Measurements from ENCODE around the gene CIBAR2. TPM values are rescaled to one million over a fixed set of nuclear protein-coding genes. Genes with fewer than 3 reads are reported as not detected.

CIBAR2 gene
- total RNA-seq, 1 donor from 2014 or later: not detected

DNA sequence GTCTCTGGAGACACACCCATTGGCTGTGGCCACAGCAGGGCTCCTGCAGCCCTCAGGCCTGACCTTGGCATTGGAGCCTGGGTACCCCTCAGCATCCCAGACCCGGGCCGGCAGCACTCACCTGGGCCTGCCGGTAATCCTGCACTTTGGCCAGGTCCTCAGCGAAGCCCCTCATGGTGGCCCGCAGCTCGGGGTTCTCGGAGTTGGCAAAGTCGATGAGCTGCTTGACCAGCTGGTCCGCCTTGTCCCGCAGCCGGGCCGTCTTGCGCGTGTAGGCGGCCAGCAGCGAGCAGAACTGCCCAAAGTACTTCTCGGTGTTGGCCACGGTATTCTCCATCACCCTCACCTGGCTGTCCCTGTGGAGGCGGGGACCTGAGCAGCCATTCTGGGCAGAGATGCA, 2.2 kb downstream of the CIBAR2 start:
- Histone ChIP-seq H3K4me3 (no peak overlapping the region), H3K9me3 (replicated peaks) (no peaks in the 10 kb centered on the region), H3K27me3 (ENCODE audit: low read depth) (peaks cover 5% of the 10 kb centered on the region), H3K27ac (replicated peaks) (no peak overlapping the region), H3K4me1 (peaks cover 5% of the 10 kb centered on the region), H3K36me3 (no peaks in the 10 kb centered on the region)
- intact Hi-C loops (cut with micrococcal nuclease): loop anchor here (10.0 kb wide), 1 partner anchor 125 kb away; no protein-coding TSS in a partner anchor
- TF ChIP-seq, protein P1, sequence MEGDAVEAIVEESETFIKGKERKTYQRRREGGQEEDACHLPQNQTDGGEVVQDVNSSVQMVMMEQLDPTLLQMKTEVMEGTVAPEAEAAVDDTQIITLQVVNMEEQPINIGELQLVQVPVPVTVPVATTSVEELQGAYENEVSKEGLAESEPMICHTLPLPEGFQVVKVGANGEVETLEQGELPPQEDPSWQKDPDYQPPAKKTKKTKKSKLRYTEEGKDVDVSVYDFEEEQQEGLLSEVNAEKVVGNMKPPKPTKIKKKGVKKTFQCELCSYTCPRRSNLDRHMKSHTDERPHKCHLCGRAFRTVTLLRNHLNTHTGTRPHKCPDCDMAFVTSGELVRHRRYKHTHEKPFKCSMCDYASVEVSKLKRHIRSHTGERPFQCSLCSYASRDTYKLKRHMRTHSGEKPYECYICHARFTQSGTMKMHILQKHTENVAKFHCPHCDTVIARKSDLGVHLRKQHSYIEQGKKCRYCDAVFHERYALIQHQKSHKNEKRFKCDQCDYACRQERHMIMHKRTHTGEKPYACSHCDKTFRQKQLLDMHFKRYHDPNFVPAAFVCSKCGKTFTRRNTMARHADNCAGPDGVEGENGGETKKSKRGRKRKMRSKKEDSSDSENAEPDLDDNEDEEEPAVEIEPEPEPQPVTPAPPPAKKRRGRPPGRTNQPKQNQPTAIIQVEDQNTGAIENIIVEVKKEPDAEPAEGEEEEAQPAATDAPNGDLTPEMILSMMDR (IDR thresholded peaks at IDR 0.05; ENCODE audit: borderline replicate concordance): no peak
- no peak for DNase-seq

DNA sequence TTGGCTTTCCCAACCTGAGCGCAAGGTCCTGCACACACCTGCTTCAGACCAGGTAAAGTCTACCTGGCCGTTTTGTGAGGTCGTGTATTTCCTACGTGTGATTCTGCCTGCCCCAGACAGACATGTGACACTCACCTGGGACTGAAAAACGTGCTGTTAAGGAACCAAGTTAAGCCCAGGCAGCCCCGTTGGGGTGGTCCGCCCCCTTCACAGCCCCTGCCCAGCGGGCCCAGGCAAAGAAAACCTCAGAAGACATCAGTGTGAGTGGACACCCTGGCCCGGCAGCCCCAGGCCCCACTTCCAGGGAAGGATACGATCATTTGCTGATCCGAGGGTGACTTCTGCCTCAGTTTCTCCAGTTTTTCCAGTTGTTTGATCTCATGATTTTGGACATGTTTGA, 4.7 kb downstream of the CIBAR2 start:
- TF ChIP-seq, protein P1 (IDR thresholded peaks at IDR 0.05; ENCODE audit: borderline replicate concordance): no peak
- intact Hi-C loops (cut with micrococcal nuclease): no loop called here
- H3K27ac ChIP-seq (replicated peaks): no peak overlapping the region
- H3K9me3 ChIP-seq (replicated peaks): no peaks in the 10 kb centered on the region
- DNase-seq: no peak
- peaks cover 5% of the 10 kb centered on the region for H3K27me3 ChIP-seq (ENCODE audit: low read depth)
- no peaks in the 10 kb centered on the region for H3K4me1 ChIP-seq
- H3K36me3 ChIP-seq: no peaks in the 10 kb centered on the region
- no peak overlapping the region for H3K4me3 ChIP-seq

DNA sequence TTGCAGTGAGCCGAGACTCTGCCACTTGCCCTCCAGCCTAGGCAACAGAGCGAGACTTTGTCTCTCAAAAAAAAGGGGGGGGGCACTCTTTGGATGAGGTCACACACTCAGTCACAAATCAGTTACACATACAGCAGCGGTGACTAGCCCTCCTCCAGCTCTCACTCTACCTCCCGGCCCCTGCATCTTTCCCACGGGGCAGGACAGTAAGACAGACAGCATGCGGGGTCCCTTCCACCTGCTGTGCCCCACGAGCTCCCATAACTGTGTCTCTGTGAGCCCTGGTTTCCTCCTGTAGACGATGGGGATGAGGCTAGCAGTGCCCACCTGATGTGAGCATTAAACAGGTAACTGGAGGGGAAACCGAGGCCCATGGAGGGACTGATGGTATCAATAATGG, 5.2 kb downstream of the CIBAR2 start:
- H3K27me3 ChIP-seq (ENCODE audit: low read depth): peaks cover 5% of the 10 kb centered on the region
- TF ChIP-seq, protein P1 (IDR thresholded peaks at IDR 0.05; ENCODE audit: borderline replicate concordance): no peak
- H3K27ac ChIP-seq (replicated peaks): no peak overlapping the region
- H3K4me1 ChIP-seq: no peaks in the 10 kb centered on the region
- DNase-seq: no peak
- H3K36me3 ChIP-seq: no peaks in the 10 kb centered on the region
- no peaks in the 10 kb centered on the region for H3K9me3 ChIP-seq (replicated peaks)
- intact Hi-C loops (cut with micrococcal nuclease): no loop called here
- H3K4me3 ChIP-seq: no peak overlapping the region

DNA sequence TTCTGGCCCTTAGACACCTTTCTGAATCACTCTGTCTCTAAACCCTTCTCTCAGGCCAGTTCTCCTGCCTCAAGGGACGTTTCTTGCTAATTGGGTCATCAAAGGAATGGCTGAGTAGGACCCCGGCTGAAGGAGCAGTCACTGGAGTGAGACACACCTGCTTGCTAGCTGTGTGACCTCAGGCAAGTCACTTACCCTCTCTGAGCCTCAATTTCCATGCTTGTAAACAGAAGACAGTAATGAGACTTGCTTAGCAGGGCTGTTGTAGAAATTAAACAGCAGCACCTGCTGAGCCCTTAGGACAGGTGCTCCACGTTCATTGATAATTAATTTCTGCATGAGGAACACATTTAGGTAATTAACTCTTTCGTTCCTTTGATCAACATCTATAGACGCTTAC, 6.8 kb downstream of the CIBAR2 start:
- intact Hi-C loops (cut with micrococcal nuclease): no loop called here
- H3K27ac ChIP-seq (replicated peaks): no peak overlapping the region

DNA sequence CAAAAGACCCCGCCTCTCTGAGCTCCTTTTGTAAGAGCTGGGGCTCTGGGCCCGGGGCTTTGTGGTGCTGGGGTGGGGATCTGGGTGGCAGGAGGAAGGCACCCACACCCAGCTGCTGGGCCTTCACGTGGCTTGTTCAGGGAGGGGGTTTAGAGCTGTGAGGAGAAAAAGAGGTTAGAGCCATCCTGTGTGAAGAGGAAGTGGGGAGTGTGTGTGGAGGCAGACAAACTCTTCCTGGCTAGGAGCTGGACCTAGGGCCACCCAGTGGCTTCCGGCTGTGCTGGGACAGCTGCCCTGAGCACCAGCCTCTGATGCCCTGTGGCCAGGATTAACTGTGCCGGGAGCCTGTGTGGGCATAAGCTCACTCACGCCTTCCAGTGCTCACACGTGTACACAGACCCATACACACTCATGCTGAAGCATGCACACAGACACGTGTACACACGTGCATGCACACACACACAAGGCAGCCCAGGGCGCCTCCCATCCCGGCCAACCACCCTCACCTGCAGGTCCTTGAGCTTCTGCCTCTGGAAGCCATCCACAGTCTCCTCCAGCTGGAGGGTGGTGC, 7.4 kb downstream of the CIBAR2 start:
- no peaks in the 10 kb centered on the region for H3K36me3 ChIP-seq
- H3K4me1 ChIP-seq: no peaks in the 10 kb centered on the region
- H3K27ac ChIP-seq (replicated peaks): no peak overlapping the region
- no peaks in the 10 kb centered on the region for H3K9me3 ChIP-seq (replicated peaks)
- H3K4me3 ChIP-seq: no peak overlapping the region
- intact Hi-C loops (cut with micrococcal nuclease): no loop called here
- no peak for DNase-seq
- TF ChIP-seq, protein P1 (IDR thresholded peaks at IDR 0.05; ENCODE audit: borderline replicate concordance): no peak
- H3K27me3 ChIP-seq (ENCODE audit: low read depth): peaks cover 5% of the 10 kb centered on the region

More for the DNA sequence above, 6.8 kb downstream of the CIBAR2 start:
- TF ChIP-seq, protein P1 (IDR thresholded peaks at IDR 0.05; ENCODE audit: borderline replicate concordance): no peak
- Histone ChIP-seq H3K4me3 (no peak overlapping the region), H3K36me3 (no peaks in the 10 kb centered on the region), H3K9me3 (replicated peaks) (no peaks in the 10 kb centered on the region), H3K4me1 (no peaks in the 10 kb centered on the region), H3K27me3 (ENCODE audit: low read depth) (peaks cover 5% of the 10 kb centered on the region)
- DNase-seq: no peak
